Measurements from ENCODE around the gene CEMIP. TPM values are rescaled to one million over a fixed set of nuclear protein-coding genes. Genes with fewer than 3 reads are reported as not detected.
"Not testable (repeated sequence)": the region's sequence is repeated elsewhere in the genome, so short reads cannot be mapped to it uniquely, and the experiment has no call there.

Gene CEMIP
- total RNA-seq, 1 donor from 2014 or later, result 0.83 TPM

GRCh38 chr15:80758130-80758745, 20.9 kb upstream of the CEMIP start:
- no peak for DNase-seq (ENCODE audit: low spot score in 2 of 2, unreplicated experiment in 2 of 2)
- Mint-ChIP-seq H3K27ac (peak overlapping the region; percentile 65), H3K27me3 (ENCODE audit: low read depth) (no peaks in the 10 kb centered on the region), H3K9me3 (no peaks in the 10 kb centered on the region), H3K36me3 (peaks cover 6% of the 10 kb centered on the region), H3K4me1 (peaks cover 12% of the 10 kb centered on the region), H3K4me3 (no peak overlapping the region)
- no peak for TF ChIP-seq CTCF (IDR thresholded peaks at IDR 0.05; ENCODE audit: unreplicated experiment)

GRCh38 chr15:80760960-80761359, 18.2 kb upstream of the CEMIP start:
- no peak for TF ChIP-seq CTCF (IDR thresholded peaks at IDR 0.05; ENCODE audit: unreplicated experiment)
- H3K27ac Mint-ChIP-seq, result no peak overlapping the region
- DNase-seq (ENCODE audit: low spot score in 2 of 2, unreplicated experiment in 2 of 2), result no peak
- H3K36me3 Mint-ChIP-seq, result no peaks in the 10 kb centered on the region
- no peak overlapping the region for H3K4me3 Mint-ChIP-seq
- H3K27me3 Mint-ChIP-seq (ENCODE audit: low read depth), result no peaks in the 10 kb centered on the region
- no peaks in the 10 kb centered on the region for H3K9me3 Mint-ChIP-seq
- peaks cover 15% of the 10 kb centered on the region for H3K4me1 Mint-ChIP-seq

GRCh38 chr15:80761754-80762153, 17.4 kb upstream of the CEMIP start:
- H3K27ac Mint-ChIP-seq, result no peak overlapping the region
- no peaks in the 10 kb centered on the region for H3K27me3 Mint-ChIP-seq (ENCODE audit: low read depth)
- H3K4me3 Mint-ChIP-seq, result no peak overlapping the region
- no peaks in the 10 kb centered on the region for H3K9me3 Mint-ChIP-seq
- peaks cover 15% of the 10 kb centered on the region for H3K4me1 Mint-ChIP-seq
- no peak for TF ChIP-seq CTCF (IDR thresholded peaks at IDR 0.05; ENCODE audit: unreplicated experiment)
- no peak for DNase-seq (ENCODE audit: low spot score in 2 of 2, unreplicated experiment in 2 of 2)
- H3K36me3 Mint-ChIP-seq, result no peaks in the 10 kb centered on the region

DNA sequence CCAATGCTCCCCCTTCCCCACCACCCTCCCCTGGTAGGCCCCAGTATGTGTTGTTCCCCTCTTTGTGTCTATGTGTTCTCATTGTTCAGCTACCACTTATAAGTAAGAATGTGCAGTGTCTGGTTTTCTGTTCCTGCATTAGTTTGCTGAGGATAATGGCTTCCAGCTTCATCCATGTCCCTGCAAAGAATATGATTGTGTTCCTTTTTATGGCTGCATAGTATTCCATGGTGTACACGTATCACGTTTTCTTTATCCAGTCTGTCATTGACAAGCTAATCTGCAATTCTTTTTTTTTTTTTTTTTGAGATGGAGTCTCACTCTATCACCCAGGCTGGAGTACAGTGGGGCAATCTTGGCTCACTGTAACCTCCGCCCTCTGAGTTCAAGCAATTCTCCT, 15.9 kb upstream of the CEMIP start:
- peaks cover 15% of the 10 kb centered on the region for H3K4me1 Mint-ChIP-seq
- not testable (repeated sequence) for H3K4me3 Mint-ChIP-seq; H3K27ac Mint-ChIP-seq; H3K27me3 Mint-ChIP-seq (ENCODE audit: low read depth); DNase-seq (ENCODE audit: low spot score in 2 of 2, unreplicated experiment in 2 of 2); H3K9me3 Mint-ChIP-seq; H3K36me3 Mint-ChIP-seq

DNA sequence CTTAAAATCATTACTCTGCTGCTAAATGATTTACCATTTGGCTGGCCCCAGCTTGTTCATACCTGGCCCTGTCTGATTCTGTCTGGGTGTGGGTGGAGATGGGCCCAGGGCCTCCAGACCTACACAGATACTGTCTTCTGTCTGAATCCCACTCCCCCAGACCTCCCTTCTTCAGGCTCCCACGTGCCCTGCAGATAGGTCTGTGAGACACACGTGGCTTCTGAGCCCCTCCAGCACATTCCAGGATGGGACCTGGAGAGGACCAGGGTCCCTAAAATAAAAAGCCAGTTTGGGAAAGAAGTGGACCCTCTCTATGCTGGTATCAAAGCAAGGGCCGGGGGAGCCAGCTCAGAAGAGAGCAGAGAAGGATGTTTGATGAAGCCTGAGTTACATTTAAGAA, 14.6 kb upstream of the CEMIP start:
- Mint-ChIP-seq H3K4me3 (no peak overlapping the region), H3K4me1 (peaks cover 9% of the 10 kb centered on the region), H3K9me3 (no peaks in the 10 kb centered on the region), H3K27me3 (ENCODE audit: low read depth) (no peaks in the 10 kb centered on the region), H3K27ac (peak overlapping the region; percentile 53), H3K36me3 (no peaks in the 10 kb centered on the region)
- DNase-seq (ENCODE audit: low spot score in 2 of 2, unreplicated experiment in 2 of 2), result no peak
- TF ChIP-seq CTCF (IDR thresholded peaks at IDR 0.05; ENCODE audit: unreplicated experiment), result no peak

DNA sequence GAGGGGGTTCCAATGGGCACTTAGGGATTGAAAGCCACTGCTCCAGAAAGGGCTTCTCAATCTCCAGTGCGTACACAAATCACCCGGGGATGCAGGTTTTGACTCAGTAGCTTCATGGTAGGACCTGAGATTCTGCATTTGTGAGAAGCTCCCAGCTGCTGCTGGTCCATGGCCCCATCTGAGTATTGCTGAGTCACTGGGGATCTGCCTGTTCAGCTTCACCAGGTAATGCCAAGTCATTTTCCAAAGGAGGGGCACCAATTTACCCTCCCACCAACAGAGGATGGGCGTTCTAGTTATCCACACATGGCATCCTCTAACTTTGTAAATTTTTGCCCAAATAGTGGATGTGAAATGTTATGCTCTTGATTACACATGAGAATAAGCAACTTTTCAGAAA, 12.9 kb upstream of the CEMIP start:
- Mint-ChIP-seq H3K27me3 (ENCODE audit: low read depth) (no peaks in the 10 kb centered on the region), H3K9me3 (no peaks in the 10 kb centered on the region), H3K4me3 (no peak overlapping the region), H3K27ac (no peak overlapping the region), H3K36me3 (no peaks in the 10 kb centered on the region), H3K4me1 (peaks cover 9% of the 10 kb centered on the region)
- TF ChIP-seq CTCF (IDR thresholded peaks at IDR 0.05; ENCODE audit: unreplicated experiment), result no peak
- DNase-seq (ENCODE audit: low spot score in 2 of 2, unreplicated experiment in 2 of 2), result no peak
